Hippocampal formation (tissue), 2 donors: Measurements from ENCODE around the gene TSGA10IP.

Experiments
- DNase-seq, 2 donors: peaks; one replicate each; lab custom pipeline; 2025; lab: John Stamatoyannopoulos, UW

Gene TSGA10IP

DNA sequence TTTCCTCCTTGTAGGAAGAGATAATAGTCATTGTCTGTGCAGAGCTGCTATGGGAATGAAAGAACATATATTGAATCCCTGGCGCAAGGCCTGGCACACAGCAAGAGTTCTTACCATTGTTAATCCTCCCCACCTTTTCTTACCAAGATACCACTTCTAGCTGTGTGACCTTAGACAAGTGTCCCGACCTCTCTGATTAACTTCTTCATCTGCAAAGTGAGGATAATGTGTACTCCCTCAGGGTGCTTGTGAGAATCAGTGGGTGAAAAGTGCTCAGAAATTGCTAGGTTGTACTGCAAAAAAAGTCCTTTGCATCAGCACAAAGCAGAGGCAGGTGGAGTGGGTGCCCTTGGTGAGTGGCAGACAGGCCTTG lies 62.8 kb downstream of the TSGA10IP start:
- DNase-seq: no peak

DNA sequence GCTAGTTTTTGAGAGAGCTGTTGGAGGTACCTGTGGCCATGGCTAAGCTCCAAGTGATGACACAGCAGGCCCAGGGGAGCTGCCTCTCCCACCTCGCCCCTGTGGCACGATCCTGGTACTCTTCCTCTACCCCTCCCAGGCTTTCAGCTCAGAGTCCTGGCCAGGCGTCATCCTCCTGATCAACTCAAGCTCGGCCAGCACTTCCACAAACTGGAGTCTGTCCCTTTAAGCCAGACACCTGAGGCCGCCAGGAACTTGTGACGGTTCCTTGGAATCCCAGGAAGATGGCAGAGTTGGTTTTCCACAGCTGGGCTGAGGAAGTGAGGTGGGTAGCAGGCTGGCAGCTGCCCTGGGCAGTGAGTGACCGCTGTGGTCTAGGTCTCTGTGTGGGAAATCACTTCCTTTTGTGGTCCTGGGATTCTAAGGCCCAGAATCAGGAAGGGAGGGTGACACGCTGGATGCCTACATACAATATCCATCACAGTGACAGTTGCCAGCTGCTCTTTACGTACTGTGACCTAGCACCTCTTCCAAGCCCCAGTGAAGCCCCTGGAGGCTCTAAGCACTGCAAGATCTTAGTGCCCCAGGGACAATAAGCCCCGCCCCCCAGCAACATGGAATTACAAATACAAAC lies 63.3 kb downstream of the TSGA10IP start:
- no peak for DNase-seq
